ES-I3 (cell line): ENCODE data around the gene TMEM132D.

Experiments
- H3K36me3 ChIP-seq: 2 replicates; pipeline ENCODE4 v1.6.1; 2013; ENCODE audit warnings: mild to moderate bottlenecking, low read length, control low read depth, moderate library complexity; ENCODE audit not compliant: insufficient read depth
- H3K4me1 ChIP-seq: 2 replicates; pipeline ENCODE4 v1.6.1; 2013; ENCODE audit warnings: mild to moderate bottlenecking, control low read depth, low read length; ENCODE audit not compliant: insufficient read depth
- H3K9ac ChIP-seq: 2 replicates; pipeline ENCODE4 v1.6.1; 2013; ENCODE audit warnings: low read depth, mild to moderate bottlenecking, low read length, moderate library complexity
- H3K9me3 ChIP-seq: 2 replicates; pipeline ENCODE4 v1.6.1; 2013; ENCODE audit warnings: mild to moderate bottlenecking, low read length, moderate library complexity; ENCODE audit not compliant: control insufficient read depth, insufficient read depth

TMEM132D gene

DNA sequence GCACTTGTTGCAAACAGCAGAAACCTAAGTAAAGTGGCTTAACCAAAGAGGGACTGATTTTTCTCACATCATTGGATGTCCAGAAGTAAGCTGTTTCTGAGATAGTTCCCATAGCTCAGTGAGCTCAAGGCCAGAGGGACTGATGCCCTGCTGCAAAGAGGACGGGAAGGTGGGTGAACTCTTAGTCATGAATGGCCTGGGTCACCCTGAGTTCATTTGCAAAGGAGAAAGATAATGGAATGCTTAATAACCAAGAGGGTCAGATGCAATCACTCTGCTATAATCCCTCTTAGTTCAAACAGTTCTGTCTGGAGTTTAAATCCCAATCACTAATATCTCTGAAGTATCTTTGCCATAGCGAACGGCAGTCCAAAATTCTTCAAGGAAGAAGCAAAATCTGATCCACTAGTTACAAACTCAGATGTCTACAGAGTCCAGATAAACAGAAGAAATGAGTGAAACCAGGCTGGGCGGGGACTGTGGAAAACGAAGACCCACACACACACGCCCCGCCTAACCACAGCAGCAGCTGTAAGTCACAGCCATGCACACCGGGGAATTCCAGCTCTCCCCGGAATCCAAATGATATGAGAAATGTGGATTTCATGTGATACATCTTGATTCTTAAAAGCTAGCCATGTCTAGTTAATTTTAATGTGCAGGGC lies 289.5 kb downstream of the TMEM132D start:
- Histone ChIP-seq H3K4me1 (peaks cover 9% of the 10 kb centered on the region), H3K9ac (no peak overlapping the region), H3K36me3 (no peaks in the 10 kb centered on the region; the same call in 1 of the 2 replicates), H3K9me3 (peaks cover 2% of the 10 kb centered on the region; the same call in 1 of the 2 replicates)

DNA sequence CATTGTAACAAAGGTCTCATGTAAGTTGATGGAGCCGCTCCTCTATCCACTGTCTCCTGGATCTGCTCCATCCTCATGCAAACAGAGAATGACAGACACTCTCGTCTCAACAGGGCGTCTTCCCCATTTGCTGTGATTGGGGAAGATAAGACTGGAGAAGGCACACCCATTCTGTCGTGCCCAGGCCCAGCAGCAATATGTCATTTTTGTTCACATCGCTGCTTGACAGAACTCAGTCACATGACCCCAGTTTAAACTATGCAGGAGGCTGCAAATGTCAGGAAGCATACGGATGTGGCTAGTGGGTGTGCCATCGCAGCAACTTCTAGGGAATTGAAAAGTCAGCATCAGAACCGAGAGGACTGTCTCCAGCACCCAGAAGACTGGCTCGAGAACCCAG lies 290.5 kb downstream of the TMEM132D start:
- Histone ChIP-seq H3K4me1 (peaks cover 11% of the 10 kb centered on the region), H3K9me3 (peaks cover 2% of the 10 kb centered on the region; the same call in 1 of the 2 replicates), H3K36me3 (no peaks in the 10 kb centered on the region; the same call in 1 of the 2 replicates), H3K9ac (no peak overlapping the region)

DNA sequence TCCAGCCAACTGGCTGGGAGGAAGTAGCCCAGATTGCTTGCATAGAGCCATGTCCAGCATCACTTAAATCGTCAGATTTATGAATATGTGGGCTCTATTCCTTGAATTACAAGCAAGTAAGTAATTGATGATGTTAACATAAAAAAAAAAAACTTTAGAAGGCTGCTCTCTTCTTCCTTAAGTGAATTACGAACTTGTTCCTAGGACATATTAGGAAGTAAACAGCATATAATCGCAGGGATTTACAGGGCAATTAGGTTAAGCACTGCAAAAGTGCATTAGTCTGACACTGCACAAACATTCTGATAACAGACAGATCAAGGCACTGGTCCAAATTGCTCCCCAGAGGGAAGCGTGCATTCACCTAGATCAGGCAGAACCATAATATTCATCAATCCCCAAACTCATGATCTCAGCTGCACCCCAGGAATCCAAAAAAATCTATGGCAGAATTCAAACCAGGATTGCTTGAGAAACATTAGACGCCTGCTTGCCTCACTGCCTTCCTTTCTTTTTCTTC lies 293.2 kb downstream of the TMEM132D start:
- Histone ChIP-seq H3K36me3 (no peaks in the 10 kb centered on the region; the same call in 1 of the 2 replicates), H3K9me3 (no peaks in the 10 kb centered on the region), H3K4me1 (peaks cover 31% of the 10 kb centered on the region), H3K9ac (no peak overlapping the region)

- Histone ChIP-seq H3K9me3 (no peaks in the 10 kb centered on the region), H3K9ac (no peak overlapping the region), H3K36me3 (no peaks in the 10 kb centered on the region; the same call in 1 of the 2 replicates), H3K4me1 (peaks cover 31% of the 10 kb centered on the region)
These were observed 296.1 kb downstream of the TMEM132D start for GRCh38 chr12:129607756-129608155.

GRCh38 chr12:129607301-129607700 lies 296.5 kb downstream of the TMEM132D start:
- Histone ChIP-seq H3K36me3 (no peaks in the 10 kb centered on the region; the same call in 1 of the 2 replicates), H3K4me1 (peaks cover 31% of the 10 kb centered on the region), H3K9me3 (no peaks in the 10 kb centered on the region), H3K9ac (no peak overlapping the region)

GRCh38 chr12:129606239-129606638 lies 297.6 kb downstream of the TMEM132D start:
- no peaks in the 10 kb centered on the region; the same call in 1 of the 2 replicates for H3K36me3 ChIP-seq
- H3K9me3 ChIP-seq = no peaks in the 10 kb centered on the region
- peaks cover 26% of the 10 kb centered on the region for H3K4me1 ChIP-seq
- H3K9ac ChIP-seq = no peak overlapping the region

- H3K36me3 ChIP-seq = no peaks in the 10 kb centered on the region
- H3K9me3 ChIP-seq = no peaks in the 10 kb centered on the region
- no peak overlapping the region for H3K9ac ChIP-seq
- peaks cover 22% of the 10 kb centered on the region for H3K4me1 ChIP-seq
These were observed 298.2 kb downstream of the TMEM132D start for GRCh38 chr12:129605666-129606065.

DNA sequence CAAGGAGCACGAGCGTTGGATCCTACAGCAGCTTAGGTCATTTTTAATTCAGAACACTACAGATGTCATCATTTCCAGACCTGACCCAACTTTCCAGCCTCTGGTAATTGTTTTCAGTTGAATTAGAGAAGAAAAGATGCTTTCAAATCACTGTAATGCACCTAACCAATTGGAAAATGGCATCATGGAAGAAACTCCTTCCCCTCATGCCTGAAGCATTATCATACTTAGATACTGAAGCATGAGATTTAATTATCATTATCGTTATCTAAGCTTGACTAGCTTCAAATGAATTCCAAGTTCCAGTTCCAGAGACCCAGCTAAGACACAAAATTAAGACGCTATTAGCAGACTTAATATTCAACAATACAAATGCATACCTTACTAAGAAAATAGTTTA lies 299.3 kb downstream of the TMEM132D start:
- peaks cover 22% of the 10 kb centered on the region for H3K4me1 ChIP-seq
- H3K36me3 ChIP-seq = no peaks in the 10 kb centered on the region
- no peaks in the 10 kb centered on the region for H3K9me3 ChIP-seq
- H3K9ac ChIP-seq = no peak overlapping the region

DNA sequence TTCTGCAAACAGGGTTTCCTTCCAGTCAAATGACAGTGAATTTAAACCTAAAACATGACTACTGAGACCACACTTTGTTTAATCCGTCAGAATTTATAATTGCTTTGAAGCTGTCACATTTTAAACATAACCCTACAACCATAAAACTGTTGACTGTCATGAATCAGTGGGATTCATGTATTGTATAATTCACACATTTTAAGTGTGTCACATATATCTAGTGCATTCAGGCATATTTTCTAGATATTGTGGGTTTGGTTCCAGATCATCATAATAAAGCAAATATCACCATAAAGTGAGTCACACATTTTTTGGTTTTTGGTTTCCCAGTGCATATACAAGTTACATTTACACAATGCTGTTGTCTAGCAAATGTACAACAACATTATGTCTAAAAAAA lies 304.4 kb downstream of the TMEM132D start:
- Histone ChIP-seq H3K36me3 (no peaks in the 10 kb centered on the region), H3K4me1 (no peaks in the 10 kb centered on the region), H3K9me3 (no peaks in the 10 kb centered on the region), H3K9ac (no peak overlapping the region)

DNA sequence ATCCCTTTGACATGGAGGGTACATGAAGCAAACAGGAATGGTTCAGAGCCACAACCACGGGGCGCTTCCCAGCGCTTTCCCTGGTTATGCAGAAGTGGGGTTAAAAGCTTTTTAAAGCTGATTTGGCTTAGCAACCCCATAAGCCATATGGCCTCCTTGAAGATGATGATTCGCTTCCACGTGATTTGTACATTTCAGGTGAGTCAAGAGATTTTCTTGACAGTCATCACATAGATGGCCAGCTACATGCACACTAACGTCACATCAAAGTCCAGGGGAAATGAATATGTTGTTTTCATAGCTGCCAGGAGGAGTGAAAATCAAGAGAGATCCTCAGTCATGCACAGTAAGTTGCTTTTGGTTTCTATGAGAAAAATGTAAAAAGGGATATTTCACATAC lies 309.7 kb downstream of the TMEM132D start:
- no peaks in the 10 kb centered on the region for H3K36me3 ChIP-seq
- no peaks in the 10 kb centered on the region for H3K4me1 ChIP-seq
- no peaks in the 10 kb centered on the region for H3K9me3 ChIP-seq
- no peak overlapping the region for H3K9ac ChIP-seq

GRCh38 chr12:129592449-129592848 lies 311.4 kb downstream of the TMEM132D start:
- Histone ChIP-seq H3K36me3 (no peaks in the 10 kb centered on the region), H3K9me3 (no peaks in the 10 kb centered on the region)

DNA sequence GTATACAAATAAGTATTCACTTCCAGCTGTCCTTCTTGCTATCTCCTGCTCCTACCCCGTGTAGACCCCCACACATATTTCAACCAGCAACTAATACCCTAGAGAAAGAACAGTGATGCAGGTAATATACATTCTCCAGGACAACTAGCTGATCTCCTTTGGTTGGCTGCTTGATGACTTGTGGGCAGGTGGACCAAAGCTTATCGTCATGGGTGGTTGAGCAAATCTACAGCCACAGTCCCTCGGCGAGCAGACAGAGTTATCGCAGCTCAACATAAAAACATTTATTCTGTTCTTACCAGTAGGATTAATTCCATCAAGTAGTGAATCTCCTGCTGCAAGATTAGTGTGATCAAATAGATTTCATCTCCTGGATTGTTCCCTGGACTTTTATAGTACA lies 314.3 kb downstream of the TMEM132D start:
- Histone ChIP-seq H3K9me3 (no peaks in the 10 kb centered on the region), H3K9ac (no peak overlapping the region), H3K36me3 (no peaks in the 10 kb centered on the region), H3K4me1 (no peaks in the 10 kb centered on the region)

More at GRCh38 chr12:129592449-129592848, 311.4 kb downstream of the TMEM132D start:
- no peaks in the 10 kb centered on the region for H3K4me1 ChIP-seq
- H3K9ac ChIP-seq = no peak overlapping the region

GRCh38 chr12:129588142-129588541 lies 315.7 kb downstream of the TMEM132D start:
- no peaks in the 10 kb centered on the region for H3K36me3 ChIP-seq
- H3K9me3 ChIP-seq = no peaks in the 10 kb centered on the region
- H3K9ac ChIP-seq = no peak overlapping the region
- H3K4me1 ChIP-seq = no peaks in the 10 kb centered on the region

GRCh38 chr12:129585296-129585695 lies 318.5 kb downstream of the TMEM132D start:
- Histone ChIP-seq H3K4me1 (no peaks in the 10 kb centered on the region), H3K9me3 (no peaks in the 10 kb centered on the region), H3K36me3 (no peaks in the 10 kb centered on the region), H3K9ac (no peak overlapping the region)

- H3K9me3 ChIP-seq = no peaks in the 10 kb centered on the region
- no peaks in the 10 kb centered on the region for H3K4me1 ChIP-seq
- H3K36me3 ChIP-seq = no peaks in the 10 kb centered on the region; the same call in 1 of the 2 replicates
- H3K9ac ChIP-seq = no peak overlapping the region
These were observed 323.9 kb downstream of the TMEM132D start for GRCh38 chr12:129579879-129580278.
